ENCODE data around the gene IFI27L1.

Gene IFI27L1

DNA sequence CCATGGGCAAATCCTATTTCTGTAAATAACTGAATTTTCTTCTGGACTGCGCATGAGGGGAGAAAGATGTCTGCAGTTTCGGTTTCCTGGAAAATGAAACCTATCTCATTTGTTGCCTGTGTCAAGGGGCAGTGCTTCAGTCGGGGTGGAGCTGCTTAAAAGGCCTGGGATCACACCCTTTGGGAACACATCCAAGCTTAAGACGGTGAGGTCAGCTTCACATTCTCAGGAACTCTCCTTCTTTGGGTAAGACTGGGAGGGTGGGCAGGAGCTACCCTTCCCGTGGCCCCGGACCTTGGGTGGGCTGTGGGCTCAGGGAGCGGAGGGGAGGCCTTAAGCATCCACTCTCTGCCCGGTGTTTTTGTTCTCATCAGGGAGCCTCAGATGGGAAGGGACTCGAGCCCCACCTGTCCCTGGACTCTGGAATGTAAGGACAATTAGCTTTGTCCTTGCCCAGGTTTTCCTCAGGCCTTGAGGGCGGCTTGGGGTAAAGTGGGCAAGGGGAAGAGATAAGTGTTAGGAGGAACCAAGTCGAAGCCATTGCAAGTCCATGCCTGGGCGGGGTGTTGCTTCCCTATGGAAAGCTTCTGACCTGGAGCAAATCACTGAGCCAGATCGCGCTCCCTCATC, 29.6 kb downstream of the IFI27L1 start, which contains the start of gene IFI27:
Gene IFI27 (plus strand): TSS at position 185 of the 630 bp plus-strand sequence.
- H3K4me1 ChIP-seq (ENCODE audit: control insufficient read depth, low read depth, low read length): no peaks in the 10 kb centered on the region
- H3K79me1 ChIP-seq (ENCODE audit: low read length): no peaks in the 10 kb centered on the region
- no peak within 1 kb of the TSS for H3K27ac ChIP-seq (ENCODE audit: low read depth, low read length)
- H4K8ac ChIP-seq (ENCODE audit: low read depth, low read length): no peak within 1 kb of the TSS
- no peak within 1 kb of the TSS for H3K4me2 ChIP-seq (ENCODE audit: low read length)
- H2BK5ac ChIP-seq (ENCODE audit: low read length): no peak within 1 kb of the TSS
- no peak within 1 kb of the TSS for H3K56ac ChIP-seq (ENCODE audit: low read length)
- no peaks in the 10 kb centered on the region for H3K36me3 ChIP-seq (ENCODE audit: control insufficient read depth, insufficient read depth, low read length)
- no peak within 1 kb of the TSS for H3K4ac ChIP-seq (ENCODE audit: low read depth, low read length)
- H4K5ac ChIP-seq (ENCODE audit: low read length): no peak within 1 kb of the TSS
- H3K23ac ChIP-seq (ENCODE audit: low read length): no peak within 1 kb of the TSS
- no CpG with 5 or more reads among the region's 14 CpGs for WGBS (ENCODE audit: extremely low coverage, insufficient coverage, low lambda C conversion rate)
- no peak within 1 kb of the TSS for H2BK120ac ChIP-seq (ENCODE audit: low read depth, low read length)
- no peaks in the 10 kb centered on the region for H3K27me3 ChIP-seq (ENCODE audit: insufficient read depth, low read length, poor library complexity)
- H2AK5ac ChIP-seq (ENCODE audit: low read length): no peak within 1 kb of the TSS
- DNase-seq: no peak
- H3K79me2 ChIP-seq (ENCODE audit: control insufficient read depth, insufficient read depth, low read length): no peaks in the 10 kb centered on the region
- H3K9ac ChIP-seq (ENCODE audit: low read length): no peak within 1 kb of the TSS
- H3K18ac ChIP-seq (ENCODE audit: low read length): no peak within 1 kb of the TSS
- no peak within 1 kb of the TSS for H2BK15ac ChIP-seq (replicated peaks; ENCODE audit: low read depth)
- no peak within 1 kb of the TSS for H3K4me3 ChIP-seq (ENCODE audit: low read length)

- Histone ChIP-seq H3K4me1 (ENCODE audit: control insufficient read depth, low read depth, low read length) (no peaks in the 10 kb centered on the region), H3K4me2 (ENCODE audit: low read length) (no peak overlapping the region), H2AK5ac (ENCODE audit: low read length) (no peak overlapping the region), H4K8ac (ENCODE audit: low read depth, low read length) (no peak overlapping the region), H3K79me1 (ENCODE audit: low read length) (no peaks in the 10 kb centered on the region), H3K56ac (ENCODE audit: low read length) (no peak overlapping the region), H3K23ac (ENCODE audit: low read length) (no peak overlapping the region), H4K5ac (ENCODE audit: low read length) (no peak overlapping the region), H3K27me3 (ENCODE audit: insufficient read depth, low read length, poor library complexity) (no peaks in the 10 kb centered on the region), H2BK15ac (replicated peaks; ENCODE audit: low read depth) (no peak overlapping the region), H3K18ac (ENCODE audit: low read length) (no peak overlapping the region), H3K36me3 (ENCODE audit: control insufficient read depth, insufficient read depth, low read length) (no peaks in the 10 kb centered on the region), H2BK5ac (ENCODE audit: low read length) (no peak overlapping the region), H3K4ac (ENCODE audit: low read depth, low read length) (no peak overlapping the region), H3K79me2 (ENCODE audit: control insufficient read depth, insufficient read depth, low read length) (no peaks in the 10 kb centered on the region), H3K27ac (ENCODE audit: low read depth, low read length) (no peak overlapping the region), H2BK120ac (ENCODE audit: low read depth, low read length) (no peak overlapping the region), H3K4me3 (ENCODE audit: low read length) (no peak overlapping the region), H3K9ac (ENCODE audit: low read length) (no peak overlapping the region)
- no peak for DNase-seq
- WGBS (ENCODE audit: extremely low coverage, insufficient coverage, low lambda C conversion rate): no CpG with 5 or more reads among the region's 20 CpGs
Measured at GRCh38 chr14:94111276-94112095, 30.4 kb downstream of the IFI27L1 start.

DNA sequence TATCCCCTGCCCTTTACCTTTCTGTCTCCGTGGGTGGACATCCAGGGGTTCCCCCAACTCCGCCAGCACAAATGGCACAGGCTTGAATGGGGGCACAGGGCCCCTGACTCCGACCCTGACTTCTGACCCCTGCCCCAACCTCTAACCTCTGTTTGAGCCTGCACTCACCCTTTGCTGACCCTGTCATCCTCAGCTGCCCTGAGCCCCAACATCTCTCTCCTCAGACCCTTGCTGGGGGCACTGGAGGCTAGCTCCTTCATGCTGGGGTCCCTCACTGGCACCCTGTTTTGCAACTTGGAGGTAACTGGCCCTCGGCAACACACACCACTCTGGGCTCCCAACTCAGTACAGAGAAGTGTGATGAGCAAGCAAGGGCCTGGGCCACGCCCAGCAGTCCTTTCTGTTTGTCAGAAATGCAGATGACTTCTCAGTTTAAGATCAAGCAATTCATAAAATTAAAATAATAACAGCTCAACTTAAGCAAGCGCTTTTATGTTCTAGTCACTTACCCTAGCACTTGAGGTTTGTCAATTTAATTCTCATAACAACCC, 31.5 kb downstream of the IFI27L1 start:
- Histone ChIP-seq H3K56ac (ENCODE audit: low read length) (no peak overlapping the region), H2BK15ac (replicated peaks; ENCODE audit: low read depth) (no peak overlapping the region), H3K4me2 (ENCODE audit: low read length) (no peak overlapping the region), H3K4ac (ENCODE audit: low read depth, low read length) (no peak overlapping the region), H3K4me1 (ENCODE audit: control insufficient read depth, low read depth, low read length) (no peaks in the 10 kb centered on the region), H3K4me3 (ENCODE audit: low read length) (no peak overlapping the region), H3K79me1 (ENCODE audit: low read length) (no peaks in the 10 kb centered on the region), H3K23ac (ENCODE audit: low read length) (no peak overlapping the region), H2BK120ac (ENCODE audit: low read depth, low read length) (no peak overlapping the region), H3K36me3 (ENCODE audit: control insufficient read depth, insufficient read depth, low read length) (no peaks in the 10 kb centered on the region), H3K27ac (ENCODE audit: low read depth, low read length) (no peak overlapping the region), H3K18ac (ENCODE audit: low read length) (no peak overlapping the region), H4K8ac (ENCODE audit: low read depth, low read length) (no peak overlapping the region), H3K79me2 (ENCODE audit: control insufficient read depth, insufficient read depth, low read length) (no peaks in the 10 kb centered on the region), H3K27me3 (ENCODE audit: insufficient read depth, low read length, poor library complexity) (no peaks in the 10 kb centered on the region), H2BK5ac (ENCODE audit: low read length) (no peak overlapping the region), H2AK5ac (ENCODE audit: low read length) (no peak overlapping the region), H3K9ac (ENCODE audit: low read length) (no peak overlapping the region), H4K5ac (ENCODE audit: low read length) (no peak overlapping the region)
- WGBS (ENCODE audit: extremely low coverage, insufficient coverage, low lambda C conversion rate): no CpG with 5 or more reads among the region's 6 CpGs
- DNase-seq: no peak

DNA sequence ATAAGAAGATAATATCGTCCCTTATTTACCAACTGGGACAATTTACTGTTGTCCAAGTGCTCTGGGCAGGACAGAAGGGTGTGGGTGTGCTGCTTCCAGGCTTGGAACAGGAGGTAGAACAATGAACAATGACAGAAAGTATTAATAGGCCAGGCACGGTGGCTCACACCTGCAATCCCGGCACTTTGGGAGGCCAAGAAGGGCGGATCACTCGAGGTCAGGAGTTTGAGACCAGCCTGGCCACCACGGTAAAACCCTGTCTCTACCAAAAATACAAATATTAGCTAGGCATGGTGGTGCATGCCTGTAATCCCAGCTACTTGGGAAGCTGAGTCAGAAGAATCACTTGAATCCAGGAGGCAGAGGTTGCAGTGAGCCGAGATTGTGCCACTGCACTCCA, 32.0 kb downstream of the IFI27L1 start:
- Histone ChIP-seq H3K56ac (ENCODE audit: low read length) (no peak overlapping the region), H3K27me3 (ENCODE audit: insufficient read depth, low read length, poor library complexity) (no peaks in the 10 kb centered on the region), H3K18ac (ENCODE audit: low read length) (no peak overlapping the region), H3K23ac (ENCODE audit: low read length) (no peak overlapping the region), H3K79me2 (ENCODE audit: control insufficient read depth, insufficient read depth, low read length) (no peaks in the 10 kb centered on the region), H3K79me1 (ENCODE audit: low read length) (no peaks in the 10 kb centered on the region), H4K8ac (ENCODE audit: low read depth, low read length) (no peak overlapping the region), H3K4ac (ENCODE audit: low read depth, low read length) (no peak overlapping the region), H3K27ac (ENCODE audit: low read depth, low read length) (no peak overlapping the region), H2AK5ac (ENCODE audit: low read length) (no peak overlapping the region), H3K36me3 (ENCODE audit: control insufficient read depth, insufficient read depth, low read length) (no peaks in the 10 kb centered on the region), H2BK120ac (ENCODE audit: low read depth, low read length) (no peak overlapping the region), H3K4me2 (ENCODE audit: low read length) (no peak overlapping the region), H3K4me1 (ENCODE audit: control insufficient read depth, low read depth, low read length) (no peaks in the 10 kb centered on the region), H4K5ac (ENCODE audit: low read length) (no peak overlapping the region), H3K4me3 (ENCODE audit: low read length) (no peak overlapping the region), H3K9ac (ENCODE audit: low read length) (no peak overlapping the region), H2BK15ac (replicated peaks; ENCODE audit: low read depth) (no peak overlapping the region), H2BK5ac (ENCODE audit: low read length) (no peak overlapping the region)
- DNase-seq: no peak
- WGBS (ENCODE audit: extremely low coverage, insufficient coverage, low lambda C conversion rate): no CpG with 5 or more reads among the region's 7 CpGs

GRCh38 chr14:94113490-94113889, 32.4 kb downstream of the IFI27L1 start:
- no peak overlapping the region for H3K9ac ChIP-seq (ENCODE audit: low read length)
- H2BK120ac ChIP-seq (ENCODE audit: low read depth, low read length): no peak overlapping the region
- H4K8ac ChIP-seq (ENCODE audit: low read depth, low read length): no peak overlapping the region
- H3K18ac ChIP-seq (ENCODE audit: low read length): no peak overlapping the region
- no peaks in the 10 kb centered on the region for H3K79me2 ChIP-seq (ENCODE audit: control insufficient read depth, insufficient read depth, low read length)
- no peak overlapping the region for H3K56ac ChIP-seq (ENCODE audit: low read length)
- H3K27me3 ChIP-seq (ENCODE audit: insufficient read depth, low read length, poor library complexity): no peaks in the 10 kb centered on the region
- no peak overlapping the region for H2BK5ac ChIP-seq (ENCODE audit: low read length)
- H3K4me3 ChIP-seq (ENCODE audit: low read length): no peak overlapping the region
- no peak overlapping the region for H2AK5ac ChIP-seq (ENCODE audit: low read length)
- no peak overlapping the region for H3K4ac ChIP-seq (ENCODE audit: low read depth, low read length)
- no peaks in the 10 kb centered on the region for H3K4me1 ChIP-seq (ENCODE audit: control insufficient read depth, low read depth, low read length)
- no peak overlapping the region for H4K5ac ChIP-seq (ENCODE audit: low read length)
- no peak overlapping the region for H3K27ac ChIP-seq (ENCODE audit: low read depth, low read length)
- no peak for DNase-seq
- WGBS (ENCODE audit: extremely low coverage, insufficient coverage, low lambda C conversion rate): no CpG with 5 or more reads among the region's 6 CpGs
- no peak overlapping the region for H3K4me2 ChIP-seq (ENCODE audit: low read length)
- no peaks in the 10 kb centered on the region for H3K36me3 ChIP-seq (ENCODE audit: control insufficient read depth, insufficient read depth, low read length)
- no peaks in the 10 kb centered on the region for H3K79me1 ChIP-seq (ENCODE audit: low read length)
- H2BK15ac ChIP-seq (replicated peaks; ENCODE audit: low read depth): no peak overlapping the region
- no peak overlapping the region for H3K23ac ChIP-seq (ENCODE audit: low read length)
